Measurements from ENCODE around the gene WWOX. TPM values are rescaled to one million over a fixed set of nuclear protein-coding genes. Genes with fewer than 3 reads are reported as not detected.

The WWOX gene
- polyA plus RNA-seq, 4 donors = 4.9 to 15.8 (median 7.0) TPM

- Histone ChIP-seq H3K9me3 (ENCODE audit: control insufficient read depth in 2 of 2, insufficient read depth in 1 of 2, low read depth in 1 of 2, low read length in 1 of 2) (no peaks in the 10 kb centered on the region), H3K27me3 (ENCODE audit: control insufficient read depth in 3 of 3, insufficient read depth in 3 of 3, low read length in 3 of 3) (no peaks in the 10 kb centered on the region), H3K27ac (ENCODE audit: low read depth in 1 of 3, low read length in 2 of 3) (no peak overlapping the region), H3K4me3 (ENCODE audit: low read depth in 1 of 3, low read length in 3 of 3) (no peak overlapping the region), H3K36me3 (ENCODE audit: control insufficient read depth in 3 of 3, insufficient read depth in 2 of 3, low read depth in 1 of 3, low read length in 3 of 3) (no peaks in the 10 kb centered on the region), H3K4me1 (ENCODE audit: control insufficient read depth in 3 of 3, insufficient read depth in 2 of 3, low read depth in 1 of 3, low read length in 2 of 3) (no peaks in the 10 kb centered on the region)
- FAIRE-seq = no peak
- 90 to 92% (median 91%) methylated on average over 6 of the region's 6 CpGs for WGBS, 3 donors
- DNase-seq = no peak
Measured at GRCh38 chr16:78955206-78955605, 855.8 kb downstream of the WWOX start.

- H3K4me1 ChIP-seq (ENCODE audit: control insufficient read depth in 3 of 3, insufficient read depth in 2 of 3, low read depth in 1 of 3, low read length in 2 of 3) = no peaks in the 10 kb centered on the region
- H3K27ac ChIP-seq (ENCODE audit: low read depth in 1 of 3, low read length in 2 of 3) = no peak overlapping the region
- DNase-seq = no peak
- H3K4me3 ChIP-seq (ENCODE audit: low read depth in 1 of 3, low read length in 3 of 3) = no peak overlapping the region
- WGBS, 3 donors = 85 to 93% (median 87%) methylated on average over 8 of the region's 8 CpGs
- H3K9me3 ChIP-seq (ENCODE audit: control insufficient read depth in 2 of 2, insufficient read depth in 1 of 2, low read depth in 1 of 2, low read length in 1 of 2) = no peaks in the 10 kb centered on the region
- H3K27me3 ChIP-seq (ENCODE audit: control insufficient read depth in 3 of 3, insufficient read depth in 3 of 3, low read length in 3 of 3) = no peaks in the 10 kb centered on the region
- H3K36me3 ChIP-seq (ENCODE audit: control insufficient read depth in 3 of 3, insufficient read depth in 2 of 3, low read depth in 1 of 3, low read length in 3 of 3) = no peaks in the 10 kb centered on the region
- no peak for FAIRE-seq
Measured at GRCh38 chr16:78956859-78957258, 857.4 kb downstream of the WWOX start.

- Histone ChIP-seq H3K36me3 (ENCODE audit: control insufficient read depth in 3 of 3, insufficient read depth in 2 of 3, low read depth in 1 of 3, low read length in 3 of 3) (no peaks in the 10 kb centered on the region), H3K9me3 (ENCODE audit: control insufficient read depth in 2 of 2, insufficient read depth in 1 of 2, low read depth in 1 of 2, low read length in 1 of 2) (no peaks in the 10 kb centered on the region), H3K27ac (ENCODE audit: low read depth in 1 of 3, low read length in 2 of 3) (no peak overlapping the region), H3K4me3 (ENCODE audit: low read depth in 1 of 3, low read length in 3 of 3) (no peak overlapping the region), H3K27me3 (ENCODE audit: control insufficient read depth in 3 of 3, insufficient read depth in 3 of 3, low read length in 3 of 3) (no peaks in the 10 kb centered on the region), H3K4me1 (ENCODE audit: control insufficient read depth in 3 of 3, insufficient read depth in 2 of 3, low read depth in 1 of 3, low read length in 2 of 3) (no peaks in the 10 kb centered on the region)
- FAIRE-seq (no peak), DNase-seq (no peak)
- 80 to 85% (median 82%) methylated on average over 15 of the region's 15 CpGs for WGBS, 3 donors
Measured at GRCh38 chr16:78957317-78958100, 858.1 kb downstream of the WWOX start.

- no peak overlapping the region for H3K27ac ChIP-seq (ENCODE audit: low read depth in 1 of 3, low read length in 2 of 3)
- H3K36me3 ChIP-seq (ENCODE audit: control insufficient read depth in 3 of 3, insufficient read depth in 2 of 3, low read depth in 1 of 3, low read length in 3 of 3) = no peaks in the 10 kb centered on the region
- no peaks in the 10 kb centered on the region for H3K27me3 ChIP-seq (ENCODE audit: control insufficient read depth in 3 of 3, insufficient read depth in 3 of 3, low read length in 3 of 3)
- no peak overlapping the region for H3K4me3 ChIP-seq (ENCODE audit: low read depth in 1 of 3, low read length in 3 of 3)
- WGBS, 3 donors = 71 to 84% (median 84%) methylated on average over 2 of the region's 2 CpGs
- H3K4me1 ChIP-seq (ENCODE audit: control insufficient read depth in 3 of 3, insufficient read depth in 2 of 3, low read depth in 1 of 3, low read length in 2 of 3) = no peaks in the 10 kb centered on the region
- H3K9me3 ChIP-seq (ENCODE audit: control insufficient read depth in 2 of 2, insufficient read depth in 1 of 2, low read depth in 1 of 2, low read length in 1 of 2) = peaks cover 0 to 15% of the 10 kb centered on the region in 2 donors
- DNase-seq (no peak), FAIRE-seq (no peak)
Measured at GRCh38 chr16:78961464-78961863, 862.0 kb downstream of the WWOX start.

GRCh38 chr16:78962457-78962929, 863.0 kb downstream of the WWOX start:
- no peak overlapping the region for H3K4me3 ChIP-seq (ENCODE audit: low read depth in 1 of 3, low read length in 3 of 3)
- no peak for FAIRE-seq
- 65 to 78% (median 75%) methylated on average over 2 of the region's 2 CpGs for WGBS, 3 donors

GRCh38 chr16:78967948-78968347, 868.5 kb downstream of the WWOX start:
- Histone ChIP-seq H3K4me1 (ENCODE audit: control insufficient read depth in 3 of 3, insufficient read depth in 2 of 3, low read depth in 1 of 3, low read length in 2 of 3) (peaks cover 0 to 9% (median 8%) of the 10 kb centered on the region in 3 donors), H3K9me3 (ENCODE audit: control insufficient read depth in 2 of 2, insufficient read depth in 1 of 2, low read depth in 1 of 2, low read length in 1 of 2) (peaks cover 0 to 19% of the 10 kb centered on the region in 2 donors), H3K27me3 (ENCODE audit: control insufficient read depth in 3 of 3, insufficient read depth in 3 of 3, low read length in 3 of 3) (no peaks in the 10 kb centered on the region), H3K4me3 (ENCODE audit: low read depth in 1 of 3, low read length in 3 of 3) (no peak overlapping the region), H3K27ac (ENCODE audit: low read depth in 1 of 3, low read length in 2 of 3) (no peak overlapping the region), H3K36me3 (ENCODE audit: control insufficient read depth in 3 of 3, insufficient read depth in 2 of 3, low read depth in 1 of 3, low read length in 3 of 3) (no peaks in the 10 kb centered on the region)
- 66 to 88% (median 86%) methylated on average over 20 of the region's 20 CpGs for WGBS, 3 donors
- FAIRE-seq (no peak), DNase-seq (no peak)

More at GRCh38 chr16:78962457-78962929, 863.0 kb downstream of the WWOX start:
- Histone ChIP-seq H3K27me3 (ENCODE audit: control insufficient read depth in 3 of 3, insufficient read depth in 3 of 3, low read length in 3 of 3) (no peaks in the 10 kb centered on the region), H3K36me3 (ENCODE audit: control insufficient read depth in 3 of 3, insufficient read depth in 2 of 3, low read depth in 1 of 3, low read length in 3 of 3) (no peaks in the 10 kb centered on the region), H3K4me1 (ENCODE audit: control insufficient read depth in 3 of 3, insufficient read depth in 2 of 3, low read depth in 1 of 3, low read length in 2 of 3) (no peaks in the 10 kb centered on the region), H3K27ac (ENCODE audit: low read depth in 1 of 3, low read length in 2 of 3) (no peak overlapping the region), H3K9me3 (ENCODE audit: control insufficient read depth in 2 of 2, insufficient read depth in 1 of 2, low read depth in 1 of 2, low read length in 1 of 2) (peaks cover 0 to 15% of the 10 kb centered on the region in 2 donors)
- no peak for DNase-seq

- WGBS, 3 donors = 11 to 39% (median 25%) methylated on average over 3 of the region's 3 CpGs
- Histone ChIP-seq H3K9me3 (ENCODE audit: control insufficient read depth in 2 of 2, insufficient read depth in 1 of 2, low read depth in 1 of 2, low read length in 1 of 2) (peaks cover 0 to 10% of the 10 kb centered on the region in 2 donors), H3K27ac (ENCODE audit: low read depth in 1 of 3, low read length in 2 of 3) (no peak overlapping the region), H3K4me3 (ENCODE audit: low read depth in 1 of 3, low read length in 3 of 3) (no peak overlapping the region), H3K4me1 (ENCODE audit: control insufficient read depth in 3 of 3, insufficient read depth in 2 of 3, low read depth in 1 of 3, low read length in 2 of 3) (peaks cover 0 to 9% (median 8%) of the 10 kb centered on the region in 3 donors), H3K36me3 (ENCODE audit: control insufficient read depth in 3 of 3, insufficient read depth in 2 of 3, low read depth in 1 of 3, low read length in 3 of 3) (no peaks in the 10 kb centered on the region), H3K27me3 (ENCODE audit: control insufficient read depth in 3 of 3, insufficient read depth in 3 of 3, low read length in 3 of 3) (no peaks in the 10 kb centered on the region)
- DNase-seq (peak in 1 of 2 donors; percentile 59), FAIRE-seq (no peak)
Measured at GRCh38 chr16:78969721-78970120, 870.3 kb downstream of the WWOX start.

GRCh38 chr16:78970650-78971049, 871.2 kb downstream of the WWOX start:
- 78 to 90% (median 86%) methylated on average over 2 of the region's 2 CpGs for WGBS, 3 donors
- no peaks in the 10 kb centered on the region for H3K27me3 ChIP-seq (ENCODE audit: control insufficient read depth in 3 of 3, insufficient read depth in 3 of 3, low read length in 3 of 3)
- FAIRE-seq (no peak), DNase-seq (no peak)
- peaks cover 0 to 4% of the 10 kb centered on the region in 2 donors for H3K9me3 ChIP-seq (ENCODE audit: control insufficient read depth in 2 of 2, insufficient read depth in 1 of 2, low read depth in 1 of 2, low read length in 1 of 2)
- H3K4me1 ChIP-seq (ENCODE audit: control insufficient read depth in 3 of 3, insufficient read depth in 2 of 3, low read depth in 1 of 3, low read length in 2 of 3) = peaks cover 0 to 9% (median 8%) of the 10 kb centered on the region in 3 donors
- H3K27ac ChIP-seq (ENCODE audit: low read depth in 1 of 3, low read length in 2 of 3) = no peak overlapping the region
- H3K4me3 ChIP-seq (ENCODE audit: low read depth in 1 of 3, low read length in 3 of 3) = no peak overlapping the region
- H3K36me3 ChIP-seq (ENCODE audit: control insufficient read depth in 3 of 3, insufficient read depth in 2 of 3, low read depth in 1 of 3, low read length in 3 of 3) = no peaks in the 10 kb centered on the region
